Neuronal stem cell (in vitro differentiated cells): ENCODE measurements around the gene MAP3K20.

Experiments
- DNase-seq: peaks from one replicate; pipeline ENCODE4 v3.0.0-alpha.2; 2013; ENCODE audit warnings: low spot score
- H2AFZ ChIP-seq: one replicate; pipeline ENCODE4 v1.6.1; 2013; ENCODE audit warnings: mild to moderate bottlenecking, low read length, inconsistent platforms
- H2AK5ac ChIP-seq: 2 replicates; pipeline ENCODE4 v1.6.1; 2013; ENCODE audit warnings: low read depth, mild to moderate bottlenecking, inconsistent platforms, low read length, moderate library complexity, mixed read lengths
- H2BK120ac ChIP-seq: 2 replicates; pipeline ENCODE4 v1.6.1; 2013; ENCODE audit warnings: low read depth, mild to moderate bottlenecking, inconsistent platforms, low read length, moderate library complexity, mixed read lengths
- H2BK12ac ChIP-seq: one replicate; pipeline ENCODE4 v1.6.1; 2013; ENCODE audit warnings: low read length, inconsistent platforms
- H2BK15ac ChIP-seq: 2 replicates; pipeline ENCODE4 v1.6.1; 2013; ENCODE audit warnings: mild to moderate bottlenecking, low read length, inconsistent platforms, mixed read lengths
- H2BK5ac ChIP-seq: one replicate; pipeline ENCODE4 v1.6.1; 2013; ENCODE audit warnings: inconsistent platforms, mild to moderate bottlenecking, low read length, moderate library complexity
- H3K14ac ChIP-seq: one replicate; pipeline ENCODE4 v1.6.1; 2013; ENCODE audit warnings: low read length, inconsistent platforms
- H3K18ac ChIP-seq: 2 replicates; pipeline ENCODE4 v1.6.1; 2013; ENCODE audit warnings: low read length, inconsistent platforms
- H3K23ac ChIP-seq: 2 replicates; pipeline ENCODE4 v1.6.1; 2013; ENCODE audit warnings: low read depth, mild to moderate bottlenecking, mixed read lengths, low read length, inconsistent platforms; ENCODE audit not compliant: poor library complexity
- H3K27ac ChIP-seq: replicated peaks from 3 replicates; pipeline ENCODE4 v1.5.1; 2013; ENCODE audit warnings: low read length, inconsistent platforms
- H3K27me3 ChIP-seq, 3 experiments: 2 replicates each; pipeline ENCODE4 v1.6.1; 2013; ENCODE audit warnings: low read length in 3 of 3, mild to moderate bottlenecking in 2 of 3, inconsistent platforms in 1 of 3, low read depth in 1 of 3, mixed read lengths in 1 of 3, moderate library complexity in 1 of 3; ENCODE audit not compliant: control insufficient read depth in 3 of 3, insufficient read depth in 3 of 3
- H3K36me3 ChIP-seq, 2 donors: replicated peaks in 1 of 2; 2 replicates each; pipeline ENCODE4 v1.6.1; 2013; ENCODE audit warnings: low read length in 2 of 2; ENCODE audit not compliant: control insufficient read depth in 2 of 2, insufficient read depth in 2 of 2
- H3K4ac ChIP-seq: 2 replicates; pipeline ENCODE4 v1.6.1; 2013; ENCODE audit warnings: inconsistent platforms, mild to moderate bottlenecking, low read length, moderate library complexity
- H3K4me1 ChIP-seq, 2 donors: 1 replicate in 1 of 2; 2 replicates in 1 of 2; pipeline ENCODE4 v1.6.1; 2013; ENCODE audit warnings: low read length in 2 of 2, low read depth in 1 of 2; ENCODE audit not compliant: control insufficient read depth in 2 of 2, insufficient read depth in 1 of 2
- H3K4me2 ChIP-seq: one replicate; pipeline ENCODE4 v1.6.1; 2013; ENCODE audit warnings: mild to moderate bottlenecking, low read length, inconsistent platforms; ENCODE audit not compliant: insufficient read depth, poor library complexity, severe bottlenecking
- H3K4me3 ChIP-seq, 2 donors: 2 replicates each; pipeline ENCODE4 v1.5.1; 2013; ENCODE audit warnings: low read length in 2 of 2, mild to moderate bottlenecking in 2 of 2, inconsistent platforms in 1 of 2, moderate library complexity in 1 of 2
- H3K79me1 ChIP-seq: one replicate; pipeline ENCODE4 v1.6.1; 2013; ENCODE audit warnings: low read depth, mild to moderate bottlenecking, inconsistent platforms, low read length, moderate library complexity
- H3K9ac ChIP-seq: one replicate; pipeline ENCODE4 v1.6.1; 2013; ENCODE audit warnings: mild to moderate bottlenecking, low read depth, low read length, inconsistent platforms; ENCODE audit not compliant: poor library complexity
- H3K9me3 ChIP-seq, 2 donors: replicated peaks in 1 of 2; 2 replicates each; pipeline versions ENCODE3 to v1.6.1; 2013; ENCODE audit warnings: low read length in 2 of 2, mild to moderate bottlenecking in 2 of 2, inconsistent platforms in 1 of 2, low read depth in 1 of 2, mixed read lengths in 1 of 2, moderate library complexity in 1 of 2; ENCODE audit not compliant: control insufficient read depth in 2 of 2, insufficient read depth in 1 of 2
- H4K8ac ChIP-seq: one replicate; pipeline ENCODE4 v1.6.1; 2013; ENCODE audit warnings: low read depth, mild to moderate bottlenecking, inconsistent platforms, low read length, moderate library complexity
- H4K91ac ChIP-seq: one replicate; pipeline ENCODE4 v1.6.1; 2013; ENCODE audit warnings: low read length, low read depth, mild to moderate bottlenecking, inconsistent platforms; ENCODE audit not compliant: poor library complexity
- WGBS, 2 donors: extraction: QIAGEN DNeasy Blood & Tissue Kit; methylation state at CpG; one replicate each; pipeline ENCODE4 v1.1.7; 2013; ENCODE audit warnings: missing lambda C conversion rate in 2 of 2, mixed read lengths in 1 of 2; ENCODE audit not compliant: insufficient read length in 2 of 2, insufficient replicate concordance in 1 of 2; ENCODE audit errors: extremely low coverage in 2 of 2; 5-methylcytosine and 5-hydroxymethylcytosine counted together

The MAP3K20 gene

DNA sequence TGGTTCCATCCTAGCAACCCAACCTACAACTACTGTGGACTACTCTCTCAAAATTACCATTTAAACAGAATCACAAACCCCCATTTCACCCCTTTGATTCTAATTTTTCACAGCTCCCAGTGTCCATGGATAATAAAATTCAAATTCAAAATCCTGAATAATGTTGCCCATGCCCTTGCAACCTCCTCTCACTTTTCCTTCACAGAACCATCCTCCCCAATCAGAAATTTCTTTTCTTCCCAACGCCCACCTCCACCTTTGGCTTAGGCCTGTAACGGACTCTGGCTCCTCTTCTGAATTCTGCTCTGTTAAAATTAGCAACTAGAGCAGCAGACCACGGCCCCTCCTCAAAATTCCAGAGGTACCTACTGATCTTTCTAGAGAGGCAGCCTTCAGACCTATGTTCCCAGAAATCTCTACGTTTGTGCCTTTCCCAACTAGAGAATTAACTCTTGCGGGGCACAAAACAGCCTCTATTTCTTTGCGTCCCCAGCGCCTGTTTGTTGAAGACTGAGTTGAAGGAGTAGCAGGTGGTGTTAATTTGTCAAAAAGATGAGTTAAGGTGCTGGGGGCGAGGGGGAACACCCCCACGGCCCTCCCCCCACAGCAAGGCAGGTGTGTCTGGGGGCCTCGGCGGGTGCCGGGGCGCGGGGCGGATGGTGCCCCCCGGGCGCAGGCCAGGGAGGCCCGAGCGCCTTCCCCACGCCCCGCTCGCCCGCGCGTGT, 428 bp upstream of the MAP3K20 start:
- no peak overlapping the region for H3K27ac ChIP-seq
- H2BK5ac ChIP-seq: peak overlapping the region; percentile 54
- no peak overlapping the region for H2BK12ac ChIP-seq
- peak overlapping the region; percentile 84 for H3K4me2 ChIP-seq
- no CpG with 5 or more reads among the region's 25 CpGs for WGBS, 2 donors
- no peak for DNase-seq
- peaks cover 0 to 42% (median 0%) of the 10 kb centered on the region in 3 experiments for H3K27me3 ChIP-seq
- no peaks in the 10 kb centered on the region for H3K79me1 ChIP-seq
- H3K4me3 ChIP-seq: peak overlapping the region; percentile 59 to 96
- H2AK5ac ChIP-seq: no peak overlapping the region
- peak overlapping the region; percentile 14 for H2BK120ac ChIP-seq
- no peak overlapping the region for H4K8ac ChIP-seq
- peak overlapping the region; percentile 95 for H3K23ac ChIP-seq
- H4K91ac ChIP-seq: no peak overlapping the region
- H2AFZ ChIP-seq: peak overlapping the region; percentile 88
- peaks cover 0 to 4% of the 10 kb centered on the region in 2 donors for H3K9me3 ChIP-seq
- peak overlapping the region; percentile 98 for H3K18ac ChIP-seq
- H3K4me1 ChIP-seq: peaks cover 2 to 9% of the 10 kb centered on the region in 2 donors
- peak overlapping the region; percentile 84 for H2BK15ac ChIP-seq
- no peak overlapping the region for H3K4ac ChIP-seq
- peak overlapping the region; percentile 94 for H3K9ac ChIP-seq
- peaks cover 0 to 2% of the 10 kb centered on the region in 2 donors for H3K36me3 ChIP-seq
- H3K14ac ChIP-seq: peak overlapping the region; percentile 97

DNA sequence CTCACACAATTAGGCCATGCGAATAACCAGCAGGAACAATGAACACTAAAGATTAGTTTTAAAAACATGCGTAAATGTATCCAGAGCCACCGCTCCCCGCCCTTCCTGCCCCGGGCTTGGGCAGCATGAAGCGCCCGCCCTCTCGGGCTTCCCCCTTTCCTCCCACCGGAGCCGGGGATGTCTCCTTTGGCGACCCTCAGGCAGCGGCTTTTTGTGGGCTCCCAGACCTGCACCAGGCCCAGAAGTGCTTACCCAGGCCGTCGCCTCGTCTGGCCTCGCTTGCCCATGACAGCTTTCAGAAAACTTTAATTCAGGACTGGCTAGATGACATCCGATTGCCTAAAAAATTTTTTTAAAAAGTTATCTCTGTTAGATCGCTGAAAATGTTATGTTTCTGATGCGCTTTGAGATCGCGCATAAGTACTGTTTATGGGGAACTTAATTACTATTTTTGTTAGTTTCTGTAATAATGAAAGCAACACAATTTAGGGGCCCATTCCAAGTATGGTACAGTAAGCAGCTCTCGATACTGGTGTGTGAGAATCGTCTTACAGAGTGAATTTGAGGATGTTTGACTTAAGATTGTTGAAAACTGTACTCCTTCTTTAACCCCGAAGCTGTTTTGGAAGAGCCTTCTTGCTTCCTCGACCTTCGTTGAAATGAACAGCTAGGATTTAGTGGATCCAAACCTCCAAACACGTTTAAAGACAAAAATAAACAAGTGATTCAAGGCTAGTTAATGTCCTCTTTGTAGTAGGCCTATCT, 1.1 kb downstream of the MAP3K20 start:
- Histone ChIP-seq H2BK15ac (peak overlapping the region; percentile 84), H3K18ac (no peak overlapping the region), H3K27me3 (peaks cover 0 to 36% (median 0%) of the 10 kb centered on the region in 3 experiments), H2BK120ac (no peak overlapping the region), H3K79me1 (peaks cover 2% of the 10 kb centered on the region), H2AFZ (peak overlapping the region; percentile 88), H2BK12ac (no peak overlapping the region), H4K91ac (no peak overlapping the region), H3K9me3 (peaks cover 1 to 4% of the 10 kb centered on the region in 2 donors), H3K4me3 (peak overlapping the region; percentile 59 to 96), H3K27ac (peak overlapping the region; percentile 13), H3K36me3 (peaks cover 2 to 3% of the 10 kb centered on the region in 2 donors), H3K4me2 (peak overlapping the region; percentile 84), H2BK5ac (peak overlapping the region; percentile 54), H3K23ac (peak overlapping the region; percentile 94), H3K4me1 (peaks cover 2 to 9% of the 10 kb centered on the region in 2 donors), H4K8ac (no peak overlapping the region), H3K14ac (no peak overlapping the region), H3K4ac (no peak overlapping the region), H2AK5ac (no peak overlapping the region), H3K9ac (peak overlapping the region; percentile 94)
- DNase-seq: peak; percentile 23
- WGBS, 2 donors: no CpG with 5 or more reads among the region's 27 CpGs

DNA sequence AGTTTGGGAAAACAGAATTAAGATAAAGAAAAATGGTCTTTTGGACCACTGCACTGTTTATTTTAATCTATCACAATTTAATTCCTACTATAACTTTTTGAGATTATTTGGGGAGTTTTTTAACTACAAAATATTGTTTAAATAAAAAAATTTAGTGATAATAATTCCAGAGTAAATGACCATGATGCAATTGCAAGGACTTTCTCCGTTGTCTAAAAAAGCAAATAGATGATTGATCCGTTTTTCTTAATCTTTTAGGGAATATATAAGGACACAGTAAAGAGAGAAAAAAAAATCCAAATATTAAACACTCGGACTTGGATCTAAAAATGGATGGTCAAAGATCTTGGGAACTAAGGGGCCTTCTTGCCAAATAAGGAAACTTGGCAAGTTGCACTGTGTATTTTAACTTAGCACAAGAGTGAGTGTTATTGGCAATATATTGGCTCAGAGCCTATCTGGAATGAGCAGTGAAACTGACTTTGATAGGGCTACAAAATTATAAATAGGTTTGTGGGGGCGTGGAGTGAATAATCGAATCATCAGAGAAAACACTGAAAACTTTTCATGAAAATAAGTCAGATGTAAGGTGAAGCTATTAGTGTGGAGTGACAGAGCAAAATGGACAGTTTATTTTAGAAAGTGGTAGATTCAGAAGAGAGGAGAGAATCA, 2.0 kb downstream of the MAP3K20 start:
- H3K18ac ChIP-seq: no peak overlapping the region
- H3K27me3 ChIP-seq: peaks cover 0 to 27% (median 0%) of the 10 kb centered on the region in 3 experiments
- no peak overlapping the region for H3K27ac ChIP-seq
- peaks cover 2 to 9% of the 10 kb centered on the region in 2 donors for H3K4me1 ChIP-seq
- no peak overlapping the region for H3K14ac ChIP-seq
- no peak overlapping the region for H2BK5ac ChIP-seq
- no peak for DNase-seq
- H2AFZ ChIP-seq: no peak overlapping the region
- no peak overlapping the region for H3K9ac ChIP-seq
- H2BK120ac ChIP-seq: no peak overlapping the region
- H3K36me3 ChIP-seq: peaks cover 2 to 5% of the 10 kb centered on the region in 2 donors
- no peak overlapping the region for H3K4me2 ChIP-seq
- H4K91ac ChIP-seq: no peak overlapping the region
- no peak overlapping the region for H3K4ac ChIP-seq
- no peak overlapping the region for H2BK12ac ChIP-seq
- H3K9me3 ChIP-seq: peaks cover 1 to 4% of the 10 kb centered on the region in 2 donors
- peak overlapping the region in 1 of 2 donors; percentile 59 for H3K4me3 ChIP-seq
- no peak overlapping the region for H4K8ac ChIP-seq
- no peak overlapping the region for H2BK15ac ChIP-seq
- WGBS, 2 donors: no CpG with 5 or more reads among the region's 5 CpGs
- H3K79me1 ChIP-seq: peaks cover 2% of the 10 kb centered on the region
- H2AK5ac ChIP-seq: no peak overlapping the region
- no peak overlapping the region for H3K23ac ChIP-seq
